Heart left ventricle (tissue), 16 donors: ENCODE results near the gene ADGRV1. TPM values are rescaled to one million over a fixed set of nuclear protein-coding genes. Genes with fewer than 3 reads are reported as not detected.
"Not testable (repeated sequence)": the region's sequence is repeated elsewhere in the genome, so short reads cannot be mapped to it uniquely, and the experiment has no call there.

ENCODE experiments used
- ATAC-seq, 4 donors: fragments of 200-7000 bp; cut with Tn5 transposase; one replicate each; pipeline ENCODE4 v1.9.1; 2020 to 2022; ENCODE audit warnings: moderate library complexity in 4 of 4, mild to moderate bottlenecking in 3 of 4, moderate number of reproducible peaks in 1 of 4
- DNase-seq, 5 donors: peaks; one replicate each; pipeline ENCODE4 v3.0.0-alpha.2; 2020
- H3K27ac ChIP-seq, 12 donors: fragments of 200-600 bp; sonication (generic) in 4 of 12; one replicate each; pipeline versions ENCODE4 v1.5.0 to v1.8.0; 2016 to 2022; ENCODE audit warnings: mild to moderate bottlenecking in 2 of 12
- H3K27me3 ChIP-seq, 9 donors: fragments of 200-600 bp; sonication (generic) in 2 of 9; one replicate each; pipeline versions ENCODE4 v1.5.1 to v1.8.0; 2016 to 2022; ENCODE audit warnings: mild to moderate bottlenecking in 3 of 9
- H3K36me3 ChIP-seq, 9 donors: fragments of 200-600 bp; sonication (generic) in 2 of 9; one replicate each; pipeline versions ENCODE4 v1.5.0 to v1.8.0; 2018 to 2022; ENCODE audit warnings: mild to moderate bottlenecking in 2 of 9
- H3K4me1 ChIP-seq, 12 donors: fragments of 200-600 bp; sonication (generic) in 4 of 12; one replicate each; pipeline versions ENCODE4 v1.5.0 to v1.8.0; 2016 to 2022; ENCODE audit warnings: mild to moderate bottlenecking in 3 of 12
- H3K4me3 ChIP-seq, 12 donors: fragments of 200-600 bp; sonication (generic) in 4 of 12; one replicate each; pipeline versions ENCODE4 v1.5.0 to v1.8.0; 2017 to 2022; ENCODE audit warnings: mild to moderate bottlenecking in 9 of 12, moderate library complexity in 4 of 12
- H3K9me3 ChIP-seq, 12 donors: fragments of 200-600 bp; sonication (generic) in 4 of 12; one replicate each; pipeline versions ENCODE4 v1.5.0 to v1.8.0; 2016 to 2022; ENCODE audit warnings: mild to moderate bottlenecking in 1 of 12
- CTCF ChIP-seq, 12 donors: fragments of 200-600 bp; sonication (generic) in 4 of 12; IDR thresholded peaks; one replicate each; pipeline versions ENCODE4 v1.5.0 to v1.8.0; 2018 to 2022; ENCODE audit warnings: antibody characterized with exemption in 12 of 12, mild to moderate bottlenecking in 5 of 12
- POLR2A ChIP-seq, 2 donors: fragments of 450-650 bp; IDR thresholded peaks; one replicate each; pipeline ENCODE4 v1.6.1; 2017; ENCODE audit warnings: antibody characterized with exemption in 2 of 2, mild to moderate bottlenecking in 2 of 2, moderate library complexity in 2 of 2
- WGBS, 4 donors: extraction: QIAGEN DNeasy Blood & Tissue Kit in 2 of 4; methylation state at CpG; one replicate each; pipeline versions ENCODE4 v1.1.5 to v1.1.7; 2013 to 2018; 5-methylcytosine and 5-hydroxymethylcytosine counted together
- intact Hi-C, 10 donors: fragments of 100-400 bp; cut with DNase I; formaldehyde crosslinking; loops; one replicate each; pipeline versions ENCODE4 v1.11.1 to v1.14.2; 2022
- polyA plus RNA-seq, 2 donors: library from polyadenylated mRNA; stranded (reverse); fragments of 200-250 nt; gene quantifications; one replicate each; pipeline ENCODE4 v1.2.3, GENCODE V29; 2013
- total RNA-seq, 9 donors: library from RNA; depleted of rRNA in 2 of 9; stranded (reverse); fragments of >200 nt in 2 of 9; fragmentation: NEBNext Ultra II Directional in 3 of 9; extraction: Animal tissue kit (Norgen Biotek cat#: 25700) in 3 of 9; gene quantifications; one replicate each; pipeline versions ENCODE4 v1.1.0 to v1.2.4, GENCODE V29; 2016 to 2023
- donor health status: ischemic (EF 13 %, LVEDD 7.1; RV severe dilation, severe dysfunction).
- donor health status: healthy with polysubstance abuse.
- donor health status: DM: no; HTN: yes; CAD: no.
- donor health status: DM: no; HTN: no; CAD: no.
- donor health status: ischemic (EF 25% LVEDD 6.9; RV normal size, moderate dysfunction).
- donor health status: ischemic (EF 25% LVEDD 5.7; RV mildly dilated, moderate dysfunction).
- donor health status: healthy.
- donor health status: DM: yes; HTN: yes; CAD: no.
- donor health status: ischemic (EF 35%, LVEDD 5.7; RV mildly dilated, moderate dysfunction).
- donor health status: nonischemic (EF 11% LVEDD 7.7; RV severe dilation, severe dysfunction).
- donor health status: DM: yes; HTN: yes; CAD: no.
- donor health status: PGD.
- donor health status: ischemic (EF 29% LVEDD 5.4; RV normal size, mild dysfunction).
- donor health status: nonischemic (EF 23%, LVEDD 6.1; RV moderate dilation, normal function).

Gene ADGRV1
- total and polyA plus RNA-seq, 11 donors: 0.25 to 0.29 TPM; not detected in 9

- Histone ChIP-seq H3K4me1 (no peaks in the 10 kb centered on the region), H3K9me3 (no peaks in the 10 kb centered on the region), H3K27ac (no peak overlapping the region), H3K36me3 (no peaks in the 10 kb centered on the region), H3K4me3 (no peak overlapping the region), H3K27me3 (no peaks in the 10 kb centered on the region)
- TF ChIP-seq CTCF (IDR thresholded peaks at IDR 0.05) (no peak), POLR2A (IDR thresholded peaks at IDR 0.05) (no peak)
- 73 to 86% (median 76%) methylated on average over 8 of the region's 8 CpGs for WGBS, 4 donors
- ATAC-seq (no peak), DNase-seq (no peak)
- intact Hi-C loops: no loop called here
These were observed 116.6 kb downstream of the ADGRV1 start for GRCh38 chr5:90675222-90675621.

GRCh38 chr5:90680921-90681563 lies 122.4 kb downstream of the ADGRV1 start:
- Histone ChIP-seq H3K9me3 (no peaks in the 10 kb centered on the region), H3K36me3 (no peaks in the 10 kb centered on the region), H3K27ac (no peak overlapping the region), H3K4me3 (no peak overlapping the region), H3K4me1 (no peaks in the 10 kb centered on the region), H3K27me3 (no peaks in the 10 kb centered on the region)
- DNase-seq (no peak), ATAC-seq (no peak)
- intact Hi-C loops: no loop called here
- WGBS, 4 donors: 62 to 70% (median 68%) methylated on average over 4 of the region's 4 CpGs
- TF ChIP-seq POLR2A (IDR thresholded peaks at IDR 0.05) (no peak), CTCF (IDR thresholded peaks at IDR 0.05) (no peak)

- no peaks in the 10 kb centered on the region for H3K36me3 ChIP-seq
- WGBS, 4 donors: 93 to 95% (median 94%) methylated on average over 2 of the region's 2 CpGs
- TF ChIP-seq POLR2A (IDR thresholded peaks at IDR 0.05) (no peak), CTCF (IDR thresholded peaks at IDR 0.05) (no peak)
- DNase-seq: no peak
- H3K4me3 ChIP-seq: no peak overlapping the region
- H3K27me3 ChIP-seq: no peaks in the 10 kb centered on the region
- intact Hi-C loops: no loop called here
- no peaks in the 10 kb centered on the region for H3K9me3 ChIP-seq
- H3K27ac ChIP-seq: no peak overlapping the region
- H3K4me1 ChIP-seq: no peaks in the 10 kb centered on the region
- ATAC-seq: no peak
These were observed 123.7 kb downstream of the ADGRV1 start for GRCh38 chr5:90682278-90682677.

GRCh38 chr5:90685425-90686022 lies 126.9 kb downstream of the ADGRV1 start:
- TF ChIP-seq CTCF (IDR thresholded peaks at IDR 0.05) (no peak), POLR2A (IDR thresholded peaks at IDR 0.05) (no peak)
- Histone ChIP-seq H3K4me3 (no peak overlapping the region), H3K27ac (no peak overlapping the region), H3K36me3 (no peaks in the 10 kb centered on the region), H3K9me3 (no peaks in the 10 kb centered on the region), H3K27me3 (no peaks in the 10 kb centered on the region), H3K4me1 (peaks cover 0 to 2% (median 0%) of the 10 kb centered on the region in 12 donors)
- 89 to 94% (median 93%) methylated on average over 8 of the region's 8 CpGs for WGBS, 4 donors
- ATAC-seq: no peak
- no peak for DNase-seq
- intact Hi-C loops: no loop called here

GRCh38 chr5:90686363-90686762 lies 127.8 kb downstream of the ADGRV1 start:
- ATAC-seq, H3K4me1 ChIP-seq, H3K4me3 ChIP-seq, intact Hi-C loops, H3K27ac ChIP-seq, H3K27me3 ChIP-seq, DNase-seq, H3K36me3 ChIP-seq, H3K9me3 ChIP-seq: not testable (repeated sequence)
- 93 to 100% (median 98%) methylated on average over 2 of the region's 2 CpGs; no CpG with 5 or more reads in 1 of the 4 donors for WGBS, 4 donors

GRCh38 chr5:90687458-90687857 lies 128.9 kb downstream of the ADGRV1 start:
- H3K4me3 ChIP-seq, H3K27me3 ChIP-seq, ATAC-seq, DNase-seq, H3K9me3 ChIP-seq, H3K36me3 ChIP-seq, H3K4me1 ChIP-seq, H3K27ac ChIP-seq, intact Hi-C loops: not testable (repeated sequence)
- WGBS, 4 donors: 75 to 91% (median 86%) methylated on average over 2 to 3 of the region's 3 CpGs
